ENCODE data around the gene CRISPLD2.

Gene CRISPLD2

DNA sequence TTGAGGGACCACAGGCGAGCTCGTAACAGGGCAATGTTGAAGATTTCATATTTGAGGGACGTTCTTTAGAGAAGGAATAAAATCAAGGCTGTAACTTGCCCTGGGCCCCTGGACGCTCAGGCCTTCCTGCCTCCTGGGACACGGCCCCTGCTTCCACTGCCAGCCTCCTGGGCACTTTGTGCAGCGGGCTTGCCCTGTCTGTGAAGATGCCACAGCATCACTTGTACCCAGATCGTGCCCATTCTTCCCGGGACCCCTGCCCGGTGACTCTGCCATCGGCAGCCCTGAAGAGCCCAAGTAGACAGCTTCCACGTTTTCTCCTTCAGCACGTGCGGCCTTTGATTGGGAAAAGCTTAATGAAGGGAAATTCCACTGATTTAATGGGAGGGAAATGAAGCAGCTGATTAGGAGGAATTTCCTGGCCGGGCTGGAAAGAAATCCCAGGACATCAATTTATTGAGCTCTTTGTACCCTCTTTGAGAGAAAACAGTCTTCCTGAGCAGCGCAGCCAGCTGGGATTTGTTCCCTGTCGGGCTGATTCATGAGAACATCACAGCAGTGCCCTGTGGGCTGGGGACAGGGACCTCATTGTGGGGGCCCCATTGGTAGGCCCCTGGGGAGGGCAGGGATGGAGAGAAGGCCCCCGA lies 71.5 kb downstream of the CRISPLD2 start:
- TF ChIP-seq, protein P1, sequence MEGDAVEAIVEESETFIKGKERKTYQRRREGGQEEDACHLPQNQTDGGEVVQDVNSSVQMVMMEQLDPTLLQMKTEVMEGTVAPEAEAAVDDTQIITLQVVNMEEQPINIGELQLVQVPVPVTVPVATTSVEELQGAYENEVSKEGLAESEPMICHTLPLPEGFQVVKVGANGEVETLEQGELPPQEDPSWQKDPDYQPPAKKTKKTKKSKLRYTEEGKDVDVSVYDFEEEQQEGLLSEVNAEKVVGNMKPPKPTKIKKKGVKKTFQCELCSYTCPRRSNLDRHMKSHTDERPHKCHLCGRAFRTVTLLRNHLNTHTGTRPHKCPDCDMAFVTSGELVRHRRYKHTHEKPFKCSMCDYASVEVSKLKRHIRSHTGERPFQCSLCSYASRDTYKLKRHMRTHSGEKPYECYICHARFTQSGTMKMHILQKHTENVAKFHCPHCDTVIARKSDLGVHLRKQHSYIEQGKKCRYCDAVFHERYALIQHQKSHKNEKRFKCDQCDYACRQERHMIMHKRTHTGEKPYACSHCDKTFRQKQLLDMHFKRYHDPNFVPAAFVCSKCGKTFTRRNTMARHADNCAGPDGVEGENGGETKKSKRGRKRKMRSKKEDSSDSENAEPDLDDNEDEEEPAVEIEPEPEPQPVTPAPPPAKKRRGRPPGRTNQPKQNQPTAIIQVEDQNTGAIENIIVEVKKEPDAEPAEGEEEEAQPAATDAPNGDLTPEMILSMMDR (IDR thresholded peaks at IDR 0.05; ENCODE audit: low read depth, low read length): no peak
- no peak for TF ChIP-seq EZH2phosphoT487 (IDR thresholded peaks at IDR 0.05; ENCODE audit: low read depth)
- H3K79me2 ChIP-seq (ENCODE audit: low read length): no peaks in the 10 kb centered on the region
- no peak overlapping the region for H2AFZ ChIP-seq (ENCODE audit: low read depth, low read length)
- H4K20me1 ChIP-seq (ENCODE audit: insufficient read depth, low read length): no peaks in the 10 kb centered on the region
- H3K9me3 ChIP-seq (ENCODE audit: insufficient read depth, low read length): no peaks in the 10 kb centered on the region
- H3K27me3 ChIP-seq (ENCODE audit: low read depth, low read length): peaks cover 17% of the 10 kb centered on the region; the same call in 1 of the 2 replicates
- no peak overlapping the region for H3K9ac ChIP-seq (ENCODE audit: low read length)
- H3K4me3 ChIP-seq (ENCODE audit: low read length): no peak overlapping the region
- H3K4me2 ChIP-seq (ENCODE audit: low read length): no peak overlapping the region
- H3K27ac ChIP-seq (ENCODE audit: low read length): no peak overlapping the region
- H3K36me3 ChIP-seq (replicated peaks; ENCODE audit: low read depth, low read length): no peaks in the 10 kb centered on the region
- H3K4me1 ChIP-seq (ENCODE audit: low read length): no peaks in the 10 kb centered on the region

DNA sequence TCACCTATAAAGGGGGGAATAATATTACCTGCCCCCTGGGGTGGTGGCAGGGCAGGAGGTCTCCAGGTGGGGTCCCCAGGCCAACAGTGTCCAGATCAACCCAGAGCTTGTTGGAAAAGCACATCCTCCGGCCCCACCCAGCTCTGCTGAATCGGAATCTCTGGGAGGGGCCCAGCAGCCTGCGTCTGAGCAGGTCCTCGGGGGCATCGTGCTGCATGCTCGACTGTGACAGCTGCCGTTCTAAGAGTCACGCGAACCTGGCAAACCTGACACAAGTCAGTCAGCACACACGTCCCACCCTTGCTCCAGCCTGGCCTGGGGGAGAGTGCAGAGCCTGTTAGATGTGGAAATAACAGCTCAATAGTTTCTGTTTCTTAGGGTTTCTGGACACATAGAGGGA lies 72.3 kb downstream of the CRISPLD2 start:
- TF ChIP-seq, protein P1 (IDR thresholded peaks at IDR 0.05; ENCODE audit: low read depth, low read length): no peak
- no peak for TF ChIP-seq EZH2phosphoT487 (IDR thresholded peaks at IDR 0.05; ENCODE audit: low read depth)
- H3K27me3 ChIP-seq (ENCODE audit: low read depth, low read length): peaks cover 17% of the 10 kb centered on the region; the same call in 1 of the 2 replicates

DNA sequence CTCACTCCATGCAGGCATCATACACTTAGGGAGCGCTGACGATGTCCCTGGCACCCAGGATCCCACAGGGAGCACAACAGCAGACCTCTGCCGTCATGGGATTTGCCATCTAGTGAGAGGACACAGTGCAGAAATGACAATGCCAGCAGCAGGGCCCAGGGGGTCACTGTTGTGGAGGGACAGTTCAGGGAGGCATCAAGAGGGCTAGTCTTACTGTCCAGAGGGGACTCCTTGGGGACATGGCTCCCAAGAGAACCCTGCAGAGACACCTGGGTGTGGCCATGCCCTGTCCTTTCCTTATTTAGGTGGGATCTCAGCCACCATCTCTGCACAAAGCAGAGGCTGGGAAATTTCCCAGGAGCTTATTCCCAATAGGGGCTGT lies 73.7 kb downstream of the CRISPLD2 start:
- Histone ChIP-seq H3K27me3 (ENCODE audit: low read depth, low read length) (peaks cover 17% of the 10 kb centered on the region; the same call in 1 of the 2 replicates), H3K4me2 (ENCODE audit: low read length) (no peak overlapping the region), H2AFZ (ENCODE audit: low read depth, low read length) (no peak overlapping the region), H3K9ac (ENCODE audit: low read length) (no peak overlapping the region), H3K79me2 (ENCODE audit: low read length) (no peaks in the 10 kb centered on the region), H4K20me1 (ENCODE audit: insufficient read depth, low read length) (no peaks in the 10 kb centered on the region), H3K27ac (ENCODE audit: low read length) (no peak overlapping the region), H3K4me1 (ENCODE audit: low read length) (no peaks in the 10 kb centered on the region), H3K4me3 (ENCODE audit: low read length) (no peak overlapping the region), H3K36me3 (replicated peaks; ENCODE audit: low read depth, low read length) (no peaks in the 10 kb centered on the region), H3K9me3 (ENCODE audit: insufficient read depth, low read length) (no peaks in the 10 kb centered on the region)
- no peak for TF ChIP-seq EZH2phosphoT487 (IDR thresholded peaks at IDR 0.05; ENCODE audit: low read depth)
- TF ChIP-seq, protein P1 (IDR thresholded peaks at IDR 0.05; ENCODE audit: low read depth, low read length): no peak

More for the DNA sequence above, 72.3 kb downstream of the CRISPLD2 start:
- Histone ChIP-seq H3K79me2 (ENCODE audit: low read length) (no peaks in the 10 kb centered on the region), H3K4me3 (ENCODE audit: low read length) (no peak overlapping the region), H4K20me1 (ENCODE audit: insufficient read depth, low read length) (no peaks in the 10 kb centered on the region), H2AFZ (ENCODE audit: low read depth, low read length) (no peak overlapping the region), H3K27ac (ENCODE audit: low read length) (no peak overlapping the region), H3K4me2 (ENCODE audit: low read length) (no peak overlapping the region), H3K36me3 (replicated peaks; ENCODE audit: low read depth, low read length) (no peaks in the 10 kb centered on the region), H3K9me3 (ENCODE audit: insufficient read depth, low read length) (no peaks in the 10 kb centered on the region), H3K4me1 (ENCODE audit: low read length) (no peaks in the 10 kb centered on the region), H3K9ac (ENCODE audit: low read length) (no peak overlapping the region)

DNA sequence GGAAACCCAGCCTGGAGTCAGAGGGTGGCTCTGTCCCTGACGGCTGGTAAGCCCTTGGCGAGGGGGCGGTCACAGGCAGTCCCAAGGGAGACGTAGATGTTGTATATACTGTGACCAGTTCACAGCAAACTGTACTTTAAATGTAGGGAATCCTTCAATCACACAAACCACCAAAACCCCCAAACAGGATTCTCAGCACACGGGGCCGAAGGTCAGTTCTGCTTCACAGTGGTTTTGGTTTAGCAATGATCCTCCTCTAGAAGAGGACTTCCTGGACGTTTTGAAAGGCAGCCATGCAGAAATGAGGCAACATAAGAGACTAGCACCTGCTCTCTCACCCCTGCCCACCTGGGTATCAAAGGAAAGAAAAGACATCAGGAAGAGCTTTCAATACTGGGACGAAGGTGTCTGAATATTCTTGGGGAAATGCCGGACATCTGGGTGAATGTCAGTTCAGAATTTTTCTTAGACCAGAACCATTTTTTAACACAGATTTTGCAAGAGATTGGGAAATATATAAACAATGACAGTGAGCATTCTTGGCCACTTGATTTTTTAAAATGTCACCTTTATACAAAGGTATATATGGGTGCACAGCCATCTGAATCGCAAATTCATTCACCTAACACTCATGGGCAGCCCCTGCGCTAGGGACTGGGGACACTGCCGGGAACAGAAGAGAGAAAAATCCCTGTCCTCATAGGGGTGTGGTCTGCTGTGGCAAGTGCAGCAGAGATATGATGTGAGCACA lies 74.2 kb downstream of the CRISPLD2 start:
- Histone ChIP-seq H3K36me3 (replicated peaks; ENCODE audit: low read depth, low read length) (no peaks in the 10 kb centered on the region), H3K4me1 (ENCODE audit: low read length) (no peaks in the 10 kb centered on the region), H3K4me2 (ENCODE audit: low read length) (no peak overlapping the region), H3K27me3 (ENCODE audit: low read depth, low read length) (peaks cover 14% of the 10 kb centered on the region; the same call in 1 of the 2 replicates), H2AFZ (ENCODE audit: low read depth, low read length) (no peak overlapping the region), H3K9ac (ENCODE audit: low read length) (no peak overlapping the region), H3K4me3 (ENCODE audit: low read length) (no peak overlapping the region), H4K20me1 (ENCODE audit: insufficient read depth, low read length) (no peaks in the 10 kb centered on the region), H3K27ac (ENCODE audit: low read length) (no peak overlapping the region), H3K9me3 (ENCODE audit: insufficient read depth, low read length) (no peaks in the 10 kb centered on the region), H3K79me2 (ENCODE audit: low read length) (no peaks in the 10 kb centered on the region)
- TF ChIP-seq EZH2phosphoT487 (IDR thresholded peaks at IDR 0.05; ENCODE audit: low read depth): no peak

Data from OCI-LY3 (cell line).